Purkinje cell (primary cell): ENCODE measurements around the gene NANOG. TPM values are rescaled to one million over a fixed set of nuclear protein-coding genes. Genes with fewer than 3 reads are reported as not detected.

ENCODE experiments used
- polyA plus RNA-seq: library from polyadenylated mRNA; unstranded; fragments of >200 nt; fragmentation: Nextera tagmentation; gene quantifications from 2 replicates; pipeline ENCODE4 v1.2.1, GENCODE V29; 2014

The NANOG gene
- polyA plus RNA-seq: 0.09 TPM in 1 of 2 replicates, not detected in the other

DNA sequence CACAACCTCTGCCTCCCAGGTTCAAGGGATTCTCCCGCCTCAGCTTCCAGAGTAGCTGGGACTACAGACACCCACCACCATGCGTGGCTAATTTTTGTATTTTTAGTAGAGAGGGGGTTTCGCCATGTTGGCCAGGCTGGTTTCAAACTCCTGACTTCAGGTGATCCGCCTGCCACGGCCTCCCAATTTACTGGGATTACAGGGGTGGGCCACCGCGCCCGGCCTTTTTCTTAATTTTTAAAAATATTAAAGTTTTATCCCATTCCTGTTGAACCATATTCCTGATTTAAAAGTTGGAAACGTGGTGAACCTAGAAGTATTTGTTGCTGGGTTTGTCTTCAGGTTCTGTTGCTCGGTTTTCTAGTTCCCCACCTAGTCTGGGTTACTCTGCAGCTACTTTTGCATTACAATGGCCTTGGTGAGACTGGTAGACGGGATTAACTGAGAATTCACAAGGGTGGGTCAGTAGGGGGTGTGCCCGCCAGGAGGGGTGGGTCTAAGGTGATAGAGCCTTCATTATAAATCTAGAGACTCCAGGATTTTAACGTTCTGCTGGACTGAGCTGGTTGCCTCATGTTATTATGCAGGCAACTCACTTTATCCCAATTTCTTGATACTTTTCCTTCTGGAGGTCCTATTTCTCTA, at the start of gene NANOG:
NANOG (plus strand) TSS at position 519 of the 645 bp plus-strand sequence. CDS start 213 bp downstream, outside the sequence.

DNA sequence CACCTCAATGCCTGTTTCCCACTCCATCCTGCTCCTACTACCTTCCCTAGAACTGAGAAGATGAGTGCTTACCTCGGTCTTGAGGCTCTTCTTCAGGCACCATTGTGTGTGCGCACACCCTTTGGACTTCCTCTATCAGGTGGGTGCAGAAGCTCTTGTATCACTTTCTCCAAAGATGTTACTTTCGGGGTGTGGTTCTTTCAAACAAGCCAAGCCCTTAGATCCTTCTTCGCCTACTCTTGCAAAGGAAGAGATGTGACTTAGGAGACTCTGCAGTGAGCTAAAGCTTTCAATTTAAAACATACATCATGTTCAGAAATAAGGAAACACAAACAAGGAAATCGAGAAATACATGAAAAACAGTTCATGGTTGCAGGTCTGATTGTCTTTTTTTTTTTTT, 42.0 kb upstream of the NANOG start, which contains the start of gene CLEC4C:
CLEC4C (minus strand) TSS at position 130 of the 400 bp plus-strand sequence; CDS start at position 103, 27 bp downstream.

Other genes with a start within 250 kb of the NANOG start
- gene APOBEC1, start 123.5 kb upstream of the NANOG start, polyA plus RNA-seq: not detected in 2 replicates
- not detected in 2 replicates for gene GDF3, start 93.6 kb upstream of the NANOG start, polyA plus RNA-seq
- gene DPPA3, start 78.0 kb upstream of the NANOG start, polyA plus RNA-seq: not detected in 2 replicates
- gene CLEC4C, start 42.0 kb upstream of the NANOG start, polyA plus RNA-seq: not detected in 2 replicates
- gene NANOGNB, start 24.2 kb upstream of the NANOG start, polyA plus RNA-seq: not detected in 2 replicates
- gene SLC2A14, start 83.5 kb downstream of the NANOG start, polyA plus RNA-seq: 1.7 and 2.1 TPM in 2 replicates
- gene SLC2A3, start 146.8 kb downstream of the NANOG start, polyA plus RNA-seq: 117 and 151 TPM in 2 replicates
- gene FOXJ2, start 243.3 kb downstream of the NANOG start, polyA plus RNA-seq: 1.2 and 1.4 TPM in 2 replicates